Spleen (tissue), 11 donors: Measurements from ENCODE around the gene ASB10. TPM values are rescaled to one million over a fixed set of nuclear protein-coding genes. Genes with fewer than 3 reads are reported as not detected.
A peak's percentile ranks its signal among the peaks of the same experiment; 100 is the strongest.

Experiments
- DNase-seq: peaks from one replicate; pipeline ENCODE4 v3.0.0-alpha.2; 2020
- H3K27ac ChIP-seq, 8 donors: fragments of 200-600 bp; sonication (generic) in 7 of 8; 1 replicate in 4 of 8; 2 replicates in 4 of 8; pipeline versions ENCODE4 v1.5.0 to v1.8.0; 2016 to 2021; ENCODE audit warnings: inconsistent platforms in 4 of 8, mild to moderate bottlenecking in 4 of 8, moderate library complexity in 1 of 8
- H3K27me3 ChIP-seq, 7 donors: fragments of 200-600 bp; sonication (generic) in 6 of 7; replicated peaks in 1 of 7; 1 replicate in 4 of 7; 2 replicates in 3 of 7; pipeline versions ENCODE4 v1.5.0 to v1.8.0; 2016 to 2021; ENCODE audit warnings: inconsistent platforms in 3 of 7, mild to moderate bottlenecking in 1 of 7
- H3K36me3 ChIP-seq, 6 donors: fragments of 200-600 bp; sonication (generic) in 5 of 6; 1 replicate in 4 of 6; 2 replicates in 2 of 6; pipeline versions ENCODE4 v1.5.0 to v1.8.0; 2016 to 2021; ENCODE audit warnings: inconsistent platforms in 2 of 6
- H3K4me1 ChIP-seq, 6 donors: fragments of 200-600 bp; sonication (generic) in 5 of 6; 1 replicate in 3 of 6; 2 replicates in 3 of 6; pipeline versions ENCODE4 v1.5.0 to v1.8.0; 2016 to 2021; ENCODE audit warnings: inconsistent platforms in 3 of 6
- H3K4me3 ChIP-seq, 8 donors: fragments of 200-600 bp; sonication (generic) in 7 of 8; 1 replicate in 4 of 8; 2 replicates in 4 of 8; pipeline versions ENCODE4 v1.5.0 to v1.8.0; 2016 to 2021; ENCODE audit warnings: inconsistent platforms in 4 of 8, mild to moderate bottlenecking in 4 of 8, moderate library complexity in 2 of 8
- H3K9me3 ChIP-seq, 8 donors: fragments of 200-600 bp; sonication (generic) in 7 of 8; 1 replicate in 4 of 8; 2 replicates in 4 of 8; pipeline versions ENCODE4 v1.5.0 to v1.8.0; 2016 to 2021; ENCODE audit warnings: inconsistent platforms in 4 of 8
- CTCF ChIP-seq, 11 experiments: fragments of 200-600 bp in 7 of 11; fragments of 450-650 bp in 4 of 11; sonication (generic) in 4 of 11; IDR thresholded peaks in 8 of 11; conservative IDR thresholded peaks in 3 of 11; 1 replicate in 7 of 11; 2 replicates in 4 of 11; pipeline versions ENCODE4 v1.4.0 to v1.8.0; 2016 to 2021; ENCODE audit warnings: antibody characterized with exemption in 11 of 11, inconsistent platforms in 4 of 11, mild to moderate bottlenecking in 1 of 11
- POLR2A ChIP-seq, 3 donors: fragments of 450-650 bp; IDR thresholded peaks; one replicate each; pipeline ENCODE4 v1.5.1; 2017; ENCODE audit warnings: antibody characterized with exemption in 3 of 3, mild to moderate bottlenecking in 1 of 3
- POLR2AphosphoS5 ChIP-seq, 3 donors: sonication (generic); formaldehyde crosslinking; IDR thresholded peaks; one replicate each; pipeline ENCODE4 v1.5.1; 2017; ENCODE audit warnings: antibody characterized with exemption in 3 of 3
- WGBS, 5 donors: extraction: QIAGEN DNeasy Blood & Tissue Kit in 3 of 5; methylation state at CpG; one replicate each; pipeline versions ENCODE4 v1.1.5 to v1.1.7; 2013 to 2018; 5-methylcytosine and 5-hydroxymethylcytosine counted together
- intact Hi-C: fragments of 100-400 bp; cut with DNase I; formaldehyde crosslinking; loops from one replicate; pipeline ENCODE4 v1.15.0; 2023; ENCODE audit warnings: low total_unique reads
- polyA plus RNA-seq, 3 donors: library from polyadenylated mRNA; stranded (reverse); fragments of 200-250 nt; gene quantifications; one replicate each; pipeline ENCODE4 v1.2.1, GENCODE V29; 2013
- total RNA-seq, 7 donors: library from RNA; depleted of rRNA in 3 of 7; stranded (reverse); fragments of >200 nt in 3 of 7; fragmentation: NEBNext Ultra II Directional in 4 of 7; extraction: Animal tissue kit (Norgen Biotek cat#: 25700) in 4 of 7; gene quantifications; one replicate each; pipeline versions ENCODE4 v1.1.0 to v1.2.1, GENCODE V29; 2016 to 2021
- donor health status: healthy with polysubstance abuse.
- donor health status: DM: no; HTN: no; CAD: no; lungs with moderate emphysema.
- donor health status: DM: no; HTN: no; CAD: no.
- donor health status: Bipolar disorder and iron deficiency.
- donor health status: healthy.
- donor health status: DM: no; HTN: no; CAD: no.
- donor health status: DM: yes; HTN: yes; CAD: no.

ASB10 gene
- total and polyA plus RNA-seq, 10 donors = not detected

GRCh38 chr7:151137791-151138152, 49.3 kb downstream of the ASB10 start:
- peaks cover 0 to 11% (median 2%) of the 10 kb centered on the region in 6 donors for H3K4me1 ChIP-seq
- 91 to 93% (median 92%) methylated on average over 9 to 11 of the region's 11 CpGs for WGBS, 5 donors
- peaks cover 0 to 100% (median 46%) of the 10 kb centered on the region in 6 donors for H3K36me3 ChIP-seq
- H3K9me3 ChIP-seq = no peaks in the 10 kb centered on the region
- no peak overlapping the region for H3K27ac ChIP-seq
- no peak overlapping the region for H3K4me3 ChIP-seq
- no peaks in the 10 kb centered on the region for H3K27me3 ChIP-seq
- DNase-seq = peak; percentile 59
- TF ChIP-seq CTCF (IDR thresholded peaks at IDR 0.05 in 8 of 11, conservative IDR thresholded peaks at IDR 0.05 in 3 of 11) = no peak
- no peak for TF ChIP-seq POLR2A (IDR thresholded peaks at IDR 0.05)
- no peak for TF ChIP-seq POLR2AphosphoS5 (IDR thresholded peaks at IDR 0.05)
- intact Hi-C loops = no loop called here

- H3K27ac ChIP-seq = no peak overlapping the region
- no peak for TF ChIP-seq CTCF (IDR thresholded peaks at IDR 0.05 in 8 of 11, conservative IDR thresholded peaks at IDR 0.05 in 3 of 11)
- TF ChIP-seq POLR2A (IDR thresholded peaks at IDR 0.05) = no peak
- no peak for TF ChIP-seq POLR2AphosphoS5 (IDR thresholded peaks at IDR 0.05)
- peaks cover 0 to 11% (median 2%) of the 10 kb centered on the region in 6 donors for H3K4me1 ChIP-seq
- H3K27me3 ChIP-seq = no peaks in the 10 kb centered on the region
- DNase-seq = peak; percentile 74
- intact Hi-C loops = no loop called here
- peaks cover 0 to 100% (median 48%) of the 10 kb centered on the region in 6 donors for H3K36me3 ChIP-seq
- H3K9me3 ChIP-seq = no peaks in the 10 kb centered on the region
- 85 to 93% (median 88%) methylated on average over 20 to 22 of the region's 22 CpGs for WGBS, 5 donors
- H3K4me3 ChIP-seq = no peak overlapping the region
Observed at GRCh38 chr7:151137076-151137675, 49.9 kb downstream of the ASB10 start.

- TF ChIP-seq CTCF (IDR thresholded peaks at IDR 0.05 in 8 of 11, conservative IDR thresholded peaks at IDR 0.05 in 3 of 11) (no peak), POLR2A (IDR thresholded peaks at IDR 0.05) (no peak), POLR2AphosphoS5 (IDR thresholded peaks at IDR 0.05) (peak in 2 of 3 donors; percentile 9 to 32)
- no peak overlapping the region for H3K27ac ChIP-seq
- H3K27me3 ChIP-seq = no peaks in the 10 kb centered on the region
- no peak overlapping the region for H3K4me3 ChIP-seq
- H3K4me1 ChIP-seq = peaks cover 0 to 11% (median 2%) of the 10 kb centered on the region in 6 donors
- H3K9me3 ChIP-seq = no peaks in the 10 kb centered on the region
- intact Hi-C loops = no loop called here
- H3K36me3 ChIP-seq = peaks cover 0 to 100% (median 43%) of the 10 kb centered on the region in 6 donors
- 84 to 91% (median 89%) methylated on average over 29 to 33 of the region's 33 CpGs for WGBS, 5 donors
- peak; percentile 72 for DNase-seq
Observed at GRCh38 chr7:151135866-151136843, 50.9 kb downstream of the ASB10 start.

GRCh38 chr7:151135525-151135845, 51.6 kb downstream of the ASB10 start:
- no peaks in the 10 kb centered on the region for H3K9me3 ChIP-seq
- H3K27me3 ChIP-seq = no peaks in the 10 kb centered on the region
- H3K36me3 ChIP-seq = peaks cover 0 to 100% (median 48%) of the 10 kb centered on the region in 6 donors
- WGBS, 5 donors = 80 to 98% (median 91%) methylated on average over 5 of the region's 5 CpGs
- no peak overlapping the region for H3K27ac ChIP-seq
- H3K4me3 ChIP-seq = no peak overlapping the region
- intact Hi-C loops = no loop called here
- H3K4me1 ChIP-seq = peaks cover 0 to 11% (median 2%) of the 10 kb centered on the region in 6 donors
- DNase-seq = peak; percentile 41
- TF ChIP-seq CTCF (IDR thresholded peaks at IDR 0.05 in 8 of 11, conservative IDR thresholded peaks at IDR 0.05 in 3 of 11) (no peak), POLR2AphosphoS5 (IDR thresholded peaks at IDR 0.05) (no peak), POLR2A (IDR thresholded peaks at IDR 0.05) (no peak)
